Measurements from ENCODE around the gene TMED10.
"Not testable (repeated sequence)": the region's sequence is repeated elsewhere in the genome, so short reads cannot be mapped to it uniquely, and the experiment has no call there.

Gene TMED10

DNA sequence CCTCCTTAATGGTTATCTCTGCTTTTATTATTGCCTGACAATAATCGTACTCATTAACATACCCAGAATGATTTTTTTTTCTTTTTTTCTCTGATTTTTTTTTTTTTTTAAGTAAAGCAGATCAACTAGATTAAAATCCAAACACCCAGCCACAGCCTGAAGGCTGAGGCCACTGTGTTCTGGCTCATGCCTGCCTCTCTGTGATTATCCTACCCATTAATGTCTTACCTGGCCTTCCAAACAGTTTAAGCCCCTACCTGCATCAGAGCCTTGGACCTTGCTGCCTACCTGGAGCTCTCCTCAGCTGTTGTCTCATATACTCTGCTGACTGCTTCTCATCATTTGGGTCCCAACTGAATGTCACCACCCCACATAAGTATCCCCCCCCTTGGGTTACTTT, 6.8 kb upstream of the TMED10 start:
- no peak for TF ChIP-seq ZNF274 (IDR thresholded peaks at IDR 0.05; ENCODE audit: low read depth, low read length)

GRCh38 chr14:75182821-75183220, 6.4 kb upstream of the TMED10 start:
- no peak overlapping the region for H3K4me3 ChIP-seq (ENCODE audit: low read length)
- no peak for TF ChIP-seq ZNF274 (IDR thresholded peaks at IDR 0.05; ENCODE audit: low read depth, low read length)

More for the DNA sequence above, 6.8 kb upstream of the TMED10 start:
- no peak overlapping the region for H3K4me3 ChIP-seq (ENCODE audit: low read length)

- H3K4me3 ChIP-seq (ENCODE audit: low read length) = not testable (repeated sequence)
Observed at GRCh38 chr14:75182163-75182562, 5.8 kb upstream of the TMED10 start.

GRCh38 chr14:75181293-75182062, 5.1 kb upstream of the TMED10 start:
- TF ChIP-seq ZNF274 (IDR thresholded peaks at IDR 0.05; ENCODE audit: low read depth, low read length) = no peak

GRCh38 chr14:75175677-75176141, 703 bp downstream of the TMED10 start:
- no peak for TF ChIP-seq ZNF274 (IDR thresholded peaks at IDR 0.05; ENCODE audit: low read depth, low read length)
- H3K4me3 ChIP-seq (ENCODE audit: low read length) = peak overlapping the region; percentile 74

More at GRCh38 chr14:75181293-75182062, 5.1 kb upstream of the TMED10 start:
- H3K4me3 ChIP-seq (ENCODE audit: low read length) = no peak overlapping the region

DNA sequence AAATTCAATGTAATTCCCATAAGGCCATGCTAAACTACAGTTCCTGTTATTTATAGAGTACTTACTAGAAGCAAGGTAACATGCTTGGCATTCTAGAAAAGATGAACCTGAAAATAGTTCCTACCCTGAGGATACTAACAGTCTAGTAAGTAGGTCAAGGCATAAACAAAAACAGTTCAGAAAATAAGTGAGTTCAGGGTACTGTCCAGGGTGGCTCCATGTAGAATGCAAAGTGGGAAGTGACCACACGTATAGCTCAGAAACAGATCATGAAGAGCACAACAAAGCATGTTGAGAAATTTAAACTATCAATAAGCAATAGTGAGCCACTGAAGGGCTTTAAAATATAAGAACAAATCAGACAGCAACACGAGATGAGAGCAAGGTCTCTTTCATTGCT, 2.3 kb downstream of the TMED10 start:
- no peak overlapping the region for H3K4me3 ChIP-seq (ENCODE audit: low read length)
- no peak for TF ChIP-seq ZNF274 (IDR thresholded peaks at IDR 0.05; ENCODE audit: low read depth, low read length)

GRCh38 chr14:75170772-75171171, 5.6 kb downstream of the TMED10 start:
- H3K4me3 ChIP-seq (ENCODE audit: low read length) = no peak overlapping the region
- TF ChIP-seq ZNF274 (IDR thresholded peaks at IDR 0.05; ENCODE audit: low read depth, low read length) = no peak

DNA sequence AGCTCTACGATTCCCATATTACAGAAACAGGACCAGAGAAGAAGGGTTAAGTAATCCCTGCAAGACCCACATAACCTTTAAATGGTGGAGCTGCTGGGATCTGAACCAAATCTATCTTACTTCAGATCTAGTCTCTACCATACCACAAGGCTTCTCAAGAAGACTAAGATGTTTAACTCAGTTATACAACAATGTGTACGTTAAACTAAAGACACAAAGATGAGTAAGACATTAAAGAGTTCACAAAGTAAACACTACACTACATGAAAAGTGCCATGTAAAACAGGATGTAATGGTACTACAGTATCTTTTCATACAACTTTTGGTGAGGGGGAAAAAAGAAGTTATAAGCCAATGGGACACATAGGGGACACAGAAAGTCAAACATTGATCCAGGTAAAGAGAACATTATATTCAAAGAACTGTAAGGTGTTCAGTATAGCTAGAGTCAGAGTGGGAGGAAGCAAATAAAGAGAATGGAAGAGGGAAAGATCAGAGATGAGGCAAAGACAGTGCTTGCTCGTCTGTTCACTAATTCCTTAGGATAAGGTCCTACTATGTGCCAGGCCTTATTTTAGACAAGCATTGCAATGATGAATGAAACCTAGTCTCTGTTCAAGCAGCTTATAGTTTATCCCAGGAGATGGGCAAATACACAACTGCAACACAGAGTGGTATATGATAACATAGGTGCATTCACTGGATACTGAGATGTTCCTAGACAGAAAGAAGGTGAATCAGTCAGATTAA, 7.7 kb downstream of the TMED10 start:
- no peak for TF ChIP-seq ZNF274 (IDR thresholded peaks at IDR 0.05; ENCODE audit: low read depth, low read length)
- no peak overlapping the region for H3K4me3 ChIP-seq (ENCODE audit: low read length)

DNA sequence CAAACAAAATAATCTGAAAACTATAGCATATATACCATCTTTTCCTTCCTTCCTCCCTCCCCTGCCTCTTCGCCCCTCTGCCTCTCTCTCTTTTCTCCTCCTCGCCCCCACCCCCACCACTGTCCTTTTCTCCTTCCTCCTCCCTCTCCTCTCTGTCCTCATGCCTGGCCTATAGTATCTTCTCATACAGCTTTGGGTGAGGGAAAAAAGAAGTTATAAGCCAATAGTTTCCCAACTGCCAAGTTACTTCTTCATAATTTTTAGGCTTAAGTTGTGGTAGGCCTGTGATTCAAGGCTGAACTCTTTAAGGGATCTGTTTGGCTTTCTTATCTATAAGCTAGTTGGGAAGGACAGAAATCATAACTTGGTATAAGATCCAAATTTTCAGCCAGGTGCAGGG, 9.1 kb downstream of the TMED10 start:
- no peak for TF ChIP-seq ZNF274 (IDR thresholded peaks at IDR 0.05; ENCODE audit: low read depth, low read length)
- H3K4me3 ChIP-seq (ENCODE audit: low read length) = no peak overlapping the region

DNA sequence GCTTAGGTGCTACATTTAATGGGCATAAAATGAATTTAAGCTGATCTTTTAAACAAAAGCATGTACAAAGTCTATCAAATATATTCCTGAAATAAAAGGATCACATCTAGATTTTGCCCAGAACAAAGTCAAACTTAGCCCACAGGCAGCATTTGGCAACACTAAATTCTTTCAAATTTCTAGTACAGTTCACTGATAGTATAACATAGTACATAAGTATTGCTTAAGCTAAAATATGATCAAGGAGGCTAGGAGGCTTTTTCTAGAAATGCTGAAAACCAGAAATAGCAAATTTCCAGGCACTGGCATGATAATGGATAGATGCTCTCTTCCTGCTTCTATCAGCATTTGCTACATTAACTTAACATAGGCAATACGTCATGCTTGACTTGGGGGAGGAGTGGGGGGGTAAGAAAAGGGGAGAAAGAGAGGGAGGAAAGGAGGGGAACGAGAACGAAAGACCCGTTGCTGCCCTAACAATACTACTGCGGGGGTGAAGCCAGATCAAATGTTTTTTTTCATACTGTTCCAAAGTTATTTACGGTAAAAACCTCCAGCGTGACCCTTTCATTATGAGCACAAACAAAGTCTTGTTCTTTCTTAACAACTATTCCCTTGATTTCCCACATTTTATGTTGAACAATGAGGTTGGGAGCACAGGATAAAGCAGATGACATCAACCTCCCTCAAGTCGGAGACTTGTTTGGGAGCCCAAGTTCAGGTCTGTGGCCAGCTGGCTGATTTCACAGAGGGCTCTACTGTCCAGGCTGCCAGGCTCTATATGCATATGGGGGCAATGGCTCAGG, 10.6 kb downstream of the TMED10 start:
- TF ChIP-seq ZNF274 (IDR thresholded peaks at IDR 0.05; ENCODE audit: low read depth, low read length) = no peak
- no peak overlapping the region for H3K4me3 ChIP-seq (ENCODE audit: low read length)

GRCh38 chr14:75164809-75165208, 11.6 kb downstream of the TMED10 start:
- no peak overlapping the region for H3K4me3 ChIP-seq (ENCODE audit: low read length)

GRCh38 chr14:75163677-75164076, 12.7 kb downstream of the TMED10 start:
- no peak overlapping the region for H3K4me3 ChIP-seq (ENCODE audit: low read length)
- no peak for TF ChIP-seq ZNF274 (IDR thresholded peaks at IDR 0.05; ENCODE audit: low read depth, low read length)

More at GRCh38 chr14:75164809-75165208, 11.6 kb downstream of the TMED10 start:
- TF ChIP-seq ZNF274 (IDR thresholded peaks at IDR 0.05; ENCODE audit: low read depth, low read length) = no peak

- no peak for TF ChIP-seq ZNF274 (IDR thresholded peaks at IDR 0.05; ENCODE audit: low read depth, low read length)
- no peak overlapping the region for H3K4me3 ChIP-seq (ENCODE audit: low read length)
Observed at GRCh38 chr14:75162631-75163030, 13.8 kb downstream of the TMED10 start.

DNA sequence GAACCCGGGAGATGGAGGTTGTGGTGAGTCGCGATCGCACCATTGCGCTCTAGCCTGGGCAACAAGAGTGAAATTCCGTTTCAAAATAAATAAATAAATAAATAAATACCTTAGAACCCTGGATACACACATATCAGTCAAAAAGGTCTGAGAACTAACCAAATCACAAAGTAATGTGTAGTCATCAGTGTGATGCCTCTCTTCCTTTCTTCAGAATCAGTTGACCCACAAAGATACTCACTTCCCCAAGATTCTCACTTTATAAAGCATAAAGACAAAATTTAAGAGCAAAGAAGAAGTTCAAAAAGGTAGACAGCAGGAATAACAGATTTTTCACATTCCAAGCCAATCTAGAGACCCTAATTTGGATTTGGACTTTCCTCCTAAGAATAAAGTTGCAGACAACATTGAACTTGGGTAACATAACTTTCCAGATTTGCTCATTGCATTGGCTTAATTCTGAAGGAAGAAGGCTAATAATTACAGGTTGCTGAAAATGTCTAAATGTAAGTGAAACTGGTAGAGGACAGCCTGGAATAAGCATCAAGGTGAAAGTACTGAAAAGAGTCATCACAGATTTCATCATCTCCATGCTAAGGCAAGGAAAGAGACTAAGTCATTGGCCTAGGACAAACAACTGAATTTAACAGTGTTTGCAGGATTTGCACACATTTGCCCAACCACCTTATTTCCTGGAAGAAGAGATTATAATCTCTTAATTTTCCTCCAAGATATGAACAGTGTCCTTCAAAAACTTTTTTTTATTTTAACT, 17.4 kb downstream of the TMED10 start:
- TF ChIP-seq ZNF274 (IDR thresholded peaks at IDR 0.05; ENCODE audit: low read depth, low read length) = no peak
- no peak overlapping the region for H3K4me3 ChIP-seq (ENCODE audit: low read length)

Data from GM08714 (cell line).